ENCODE data around the gene XRCC5. TPM values are rescaled to one million over a fixed set of nuclear protein-coding genes. Genes with fewer than 3 reads are reported as not detected.

The XRCC5 gene
- total RNA-seq, 4 donors from 2014 or later: 107 to 132 (median 116) TPM

- DNase-seq (ENCODE audit: low spot score in 2 of 2): no peak
- intact Hi-C loops (cut with DNase I; ENCODE audit: low total_unique reads): no loop called here
- no peak overlapping the region for H3K4me3 ChIP-seq (ENCODE audit: low read depth, poor library complexity, severe bottlenecking)
- 94 to 99% methylated on average over 5 of the region's 5 CpGs for WGBS, 2 donors
- TF ChIP-seq POLR2A (IDR thresholded peaks at IDR 0.05) (no peak), CTCF (IDR thresholded peaks at IDR 0.05) (no peak)
Observed at GRCh38 chr2:216126943-216127342, 17.8 kb downstream of the XRCC5 start.

- WGBS, 2 donors: 72 to 73% methylated on average over 6 of the region's 6 CpGs
- TF ChIP-seq CTCF (IDR thresholded peaks at IDR 0.05): no peak
- no peak for TF ChIP-seq POLR2A (IDR thresholded peaks at IDR 0.05)
- H3K4me3 ChIP-seq (ENCODE audit: low read depth, poor library complexity, severe bottlenecking): no peak overlapping the region
- intact Hi-C loops (cut with DNase I; ENCODE audit: low total_unique reads): no loop called here
- no peak for DNase-seq (ENCODE audit: low spot score in 2 of 2)
Observed at GRCh38 chr2:216130346-216130971, 21.3 kb downstream of the XRCC5 start.

GRCh38 chr2:216131175-216131926 lies 22.2 kb downstream of the XRCC5 start:
- 93 to 94% methylated on average over 3 of the region's 3 CpGs for WGBS, 2 donors
- H3K4me3 ChIP-seq (ENCODE audit: low read depth, poor library complexity, severe bottlenecking): no peak overlapping the region
- intact Hi-C loops (cut with DNase I; ENCODE audit: low total_unique reads): no loop called here
- TF ChIP-seq POLR2A (IDR thresholded peaks at IDR 0.05) (no peak), CTCF (IDR thresholded peaks at IDR 0.05) (no peak)
- no peak for DNase-seq (ENCODE audit: low spot score in 2 of 2)

DNA sequence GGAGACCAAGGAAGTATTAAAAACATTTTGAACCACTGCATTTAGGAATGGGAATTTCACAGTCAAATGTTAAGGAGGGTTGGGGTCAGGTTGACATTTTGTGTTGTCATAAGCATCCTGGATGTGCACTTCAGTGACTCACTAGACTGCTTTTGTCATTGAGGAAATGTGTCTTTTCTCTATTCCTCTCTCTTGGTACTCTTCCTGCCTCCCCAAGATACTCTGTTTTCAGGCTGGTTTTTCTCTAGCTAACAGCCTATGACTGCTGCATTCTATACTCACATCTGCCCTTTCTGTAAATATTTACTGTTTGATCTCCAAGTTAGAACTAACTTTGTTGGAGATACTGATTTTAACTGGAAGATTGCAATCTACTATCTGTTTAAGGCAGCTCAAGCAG lies 23.4 kb downstream of the XRCC5 start:
- DNase-seq (ENCODE audit: low spot score in 2 of 2): no peak
- no peak overlapping the region for H3K4me3 ChIP-seq (ENCODE audit: low read depth, poor library complexity, severe bottlenecking)
- intact Hi-C loops (cut with DNase I; ENCODE audit: low total_unique reads): no loop called here
- TF ChIP-seq POLR2A (IDR thresholded peaks at IDR 0.05) (no peak), CTCF (IDR thresholded peaks at IDR 0.05) (no peak)

DNA sequence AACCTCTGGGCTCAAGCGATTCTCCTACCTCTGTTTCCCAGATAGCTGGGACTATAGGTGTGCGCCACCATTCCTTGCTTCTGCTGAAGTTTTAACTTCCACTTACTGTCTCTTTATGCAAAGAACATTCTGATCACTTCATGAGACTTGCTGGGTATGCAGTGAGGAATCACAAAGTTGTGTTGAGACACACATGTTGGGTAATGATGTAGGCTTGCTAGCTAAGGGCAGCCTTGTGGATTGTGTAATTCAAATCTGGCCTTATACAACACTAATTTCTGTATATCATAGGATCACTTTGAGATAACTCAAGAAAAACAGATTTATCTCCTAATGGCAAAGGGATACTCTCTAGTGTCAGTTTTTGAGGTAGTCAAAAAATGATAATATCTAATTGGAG lies 24.2 kb downstream of the XRCC5 start:
- TF ChIP-seq POLR2A (IDR thresholded peaks at IDR 0.05): no peak
- TF ChIP-seq CTCF (IDR thresholded peaks at IDR 0.05): no peak
- 96% methylated on average over 2 of the region's 2 CpGs for WGBS, 2 donors
- H3K4me3 ChIP-seq (ENCODE audit: low read depth, poor library complexity, severe bottlenecking): no peak overlapping the region
- no peak for DNase-seq (ENCODE audit: low spot score in 2 of 2)
- intact Hi-C loops (cut with DNase I; ENCODE audit: low total_unique reads): no loop called here
